T-helper 2 cell treated with Interferon-gamma antibody and Interleukin-4, amounts not matched to agents 5 μg/mL and 100 μg/mL, for 36 hours (primary cell): Measurements from ENCODE around the gene SRL.
"Not testable (repeated sequence)": the region's sequence is repeated elsewhere in the genome, so short reads cannot be mapped to it uniquely, and the experiment has no call there.

Experiments
- DNase-seq: peaks from one replicate; pipeline ENCODE4 v3.0.0; 2021; ENCODE audit warnings: low spot score
- H3K27ac Mint-ChIP-seq: one replicate; pipeline ENCODE4 v1.8.0; 2021; ENCODE audit warnings: mild to moderate bottlenecking, mixed read lengths
- H3K27me3 Mint-ChIP-seq: one replicate; pipeline ENCODE4 v1.8.0; 2021; ENCODE audit warnings: low read depth, mixed read lengths
- H3K36me3 Mint-ChIP-seq: one replicate; pipeline ENCODE4 v1.8.0; 2021; ENCODE audit warnings: low read depth, mixed read lengths
- H3K4me1 Mint-ChIP-seq: one replicate; pipeline ENCODE4 v1.8.0; 2021; ENCODE audit warnings: low read depth, mixed read lengths
- H3K4me3 Mint-ChIP-seq: one replicate; pipeline ENCODE4 v1.8.0; 2022; ENCODE audit warnings: mild to moderate bottlenecking, moderate library complexity, mixed read lengths
- H3K9me3 Mint-ChIP-seq: one replicate; pipeline ENCODE4 v1.8.0; 2021; ENCODE audit warnings: mixed read lengths

SRL gene

DNA sequence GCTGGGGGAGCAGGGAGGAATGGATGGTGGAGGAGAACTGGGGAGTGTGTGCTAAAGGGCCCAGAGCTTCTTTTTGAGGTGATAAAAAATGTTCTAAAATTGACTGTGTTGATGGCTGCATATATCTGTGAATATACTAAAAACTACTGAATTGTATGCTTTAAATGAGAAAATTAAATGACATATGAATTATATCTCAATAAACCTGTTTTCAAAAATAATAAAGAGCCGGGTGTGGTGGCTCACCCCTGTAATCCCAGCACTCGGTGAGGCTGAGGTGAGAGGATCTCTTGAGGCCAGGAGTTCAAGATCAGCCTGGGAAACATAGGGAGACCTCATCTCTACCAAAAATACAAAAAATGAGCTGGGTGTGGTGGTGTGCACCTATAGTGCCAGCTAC is 16.8 kb downstream of the SRL start:
- Mint-ChIP-seq H3K4me1 (no peaks in the 10 kb centered on the region), H3K36me3 (no peaks in the 10 kb centered on the region), H3K4me3 (no peak overlapping the region), H3K27ac (no peak overlapping the region), H3K9me3 (no peaks in the 10 kb centered on the region), H3K27me3 (peaks cover 3% of the 10 kb centered on the region)
- DNase-seq = no peak

DNA sequence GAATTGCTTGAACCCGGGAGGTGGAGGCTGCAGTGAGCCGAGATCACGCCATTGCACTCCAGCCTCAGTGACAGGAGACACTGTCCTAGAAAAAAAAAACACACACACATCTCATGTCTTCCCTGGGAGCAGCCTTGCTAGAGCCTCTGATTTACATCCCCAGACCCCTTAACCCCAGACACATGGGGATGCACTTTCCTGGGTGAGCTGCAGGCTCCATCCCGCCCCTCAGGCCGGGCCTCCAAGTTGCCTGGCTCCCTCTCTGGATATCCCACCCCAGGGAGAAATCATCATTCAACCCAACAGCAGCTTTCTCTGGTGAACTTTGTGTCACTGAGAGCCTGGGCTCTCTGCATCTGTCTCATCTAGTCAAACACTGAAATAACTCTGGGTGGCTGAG is 21.5 kb downstream of the SRL start:
- H3K4me1 Mint-ChIP-seq = no peaks in the 10 kb centered on the region
- no peaks in the 10 kb centered on the region for H3K9me3 Mint-ChIP-seq
- H3K4me3 Mint-ChIP-seq = no peak overlapping the region
- peaks cover 3% of the 10 kb centered on the region for H3K27me3 Mint-ChIP-seq
- no peaks in the 10 kb centered on the region for H3K36me3 Mint-ChIP-seq
- no peak overlapping the region for H3K27ac Mint-ChIP-seq
- no peak for DNase-seq

DNA sequence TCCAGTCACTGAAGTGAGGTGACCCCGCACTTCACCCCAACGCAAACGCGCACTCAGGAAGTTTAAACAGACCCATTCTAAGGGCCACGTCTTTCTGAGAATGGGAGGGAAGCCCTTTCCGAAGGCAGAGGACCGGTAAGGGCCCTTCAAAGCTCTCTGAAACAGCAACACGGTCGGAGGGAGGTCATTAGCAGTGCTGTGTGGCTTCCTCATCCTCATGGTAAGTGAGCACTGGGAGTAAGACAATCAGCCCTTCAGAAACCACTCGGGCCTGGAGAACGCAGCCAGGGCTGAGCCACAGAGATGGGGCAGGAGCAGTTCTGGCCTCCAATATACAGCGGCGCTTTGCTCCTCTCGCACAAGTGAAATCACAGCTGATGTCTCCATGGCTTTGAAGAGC is 23.7 kb downstream of the SRL start:
- H3K4me1 Mint-ChIP-seq = no peaks in the 10 kb centered on the region
- no peak for DNase-seq
- no peak overlapping the region for H3K4me3 Mint-ChIP-seq
- no peaks in the 10 kb centered on the region for H3K36me3 Mint-ChIP-seq
- no peaks in the 10 kb centered on the region for H3K27me3 Mint-ChIP-seq
- no peaks in the 10 kb centered on the region for H3K9me3 Mint-ChIP-seq
- no peak overlapping the region for H3K27ac Mint-ChIP-seq

DNA sequence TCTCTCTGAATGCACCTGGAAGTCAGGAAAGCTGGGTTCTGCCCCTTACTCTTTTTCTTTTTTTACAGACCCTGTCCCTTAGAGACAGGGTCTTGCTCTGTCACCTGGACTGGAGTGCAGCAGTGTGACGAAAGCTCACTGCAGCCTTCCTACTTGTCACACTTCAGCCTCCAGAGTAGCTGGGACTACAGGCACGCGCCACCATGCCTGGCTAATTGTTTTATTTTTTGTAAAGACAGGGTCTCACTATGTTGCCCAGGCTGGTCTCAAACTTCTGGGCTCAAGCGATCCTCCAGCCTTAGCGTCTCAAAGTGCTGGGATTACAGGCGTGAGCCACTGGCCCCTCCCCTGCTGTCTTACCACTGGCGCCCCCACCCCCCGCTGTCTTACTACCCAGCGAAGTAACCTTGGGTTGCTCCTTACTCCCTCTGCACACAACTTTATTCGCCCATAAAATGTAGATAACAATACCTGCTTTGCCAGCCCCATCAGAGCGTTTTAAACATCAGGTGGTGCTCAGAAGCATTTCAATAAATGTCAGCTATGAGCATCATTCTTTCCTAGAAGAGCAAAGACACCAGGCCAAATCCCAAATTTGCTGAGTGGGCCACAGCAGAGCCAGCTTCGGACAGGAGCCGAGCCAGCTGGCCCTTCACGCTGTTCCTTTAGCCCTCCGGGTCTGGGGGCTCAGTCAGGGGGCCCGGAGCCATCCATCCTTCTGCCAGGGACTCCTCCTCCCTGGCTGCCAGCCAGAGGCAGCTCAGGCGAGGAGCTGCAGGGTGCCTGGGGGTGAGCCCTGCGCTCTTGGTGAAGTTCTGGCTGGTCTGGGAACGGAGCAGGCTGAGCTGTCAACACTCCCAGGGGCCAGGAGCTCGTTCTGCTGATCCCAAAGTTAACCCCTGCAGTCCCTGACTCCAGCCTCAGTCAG is 24.4 kb downstream of the SRL start:
- H3K9me3 Mint-ChIP-seq = no peaks in the 10 kb centered on the region
- no peak overlapping the region for H3K27ac Mint-ChIP-seq
- no peaks in the 10 kb centered on the region for H3K36me3 Mint-ChIP-seq
- H3K4me1 Mint-ChIP-seq = no peaks in the 10 kb centered on the region
- H3K4me3 Mint-ChIP-seq = no peak overlapping the region
- DNase-seq = no peak
- H3K27me3 Mint-ChIP-seq = no peaks in the 10 kb centered on the region

DNA sequence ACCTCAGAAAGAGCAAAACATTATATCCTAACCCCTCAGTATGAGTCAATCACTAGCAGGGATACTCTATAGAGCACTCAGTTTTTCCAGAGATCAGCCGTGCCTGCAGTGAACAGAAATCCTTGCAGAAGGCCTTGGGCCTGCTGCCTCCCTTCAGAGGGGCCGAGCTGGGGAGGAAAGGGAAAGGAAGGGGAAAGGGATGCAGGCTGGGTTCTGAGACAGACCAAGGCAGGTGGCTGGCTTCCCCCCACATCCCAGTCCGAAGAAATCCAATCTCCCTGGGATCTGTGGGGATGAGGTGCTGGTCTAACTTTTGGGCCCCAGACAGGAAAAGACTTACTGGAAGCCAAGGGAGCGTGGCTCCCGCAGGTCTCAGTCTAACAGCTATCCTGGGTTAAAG is 25.3 kb downstream of the SRL start:
- Mint-ChIP-seq H3K36me3 (no peaks in the 10 kb centered on the region), H3K4me1 (no peaks in the 10 kb centered on the region), H3K9me3 (no peaks in the 10 kb centered on the region), H3K27me3 (no peaks in the 10 kb centered on the region), H3K4me3 (no peak overlapping the region), H3K27ac (no peak overlapping the region)
- DNase-seq = no peak

DNA sequence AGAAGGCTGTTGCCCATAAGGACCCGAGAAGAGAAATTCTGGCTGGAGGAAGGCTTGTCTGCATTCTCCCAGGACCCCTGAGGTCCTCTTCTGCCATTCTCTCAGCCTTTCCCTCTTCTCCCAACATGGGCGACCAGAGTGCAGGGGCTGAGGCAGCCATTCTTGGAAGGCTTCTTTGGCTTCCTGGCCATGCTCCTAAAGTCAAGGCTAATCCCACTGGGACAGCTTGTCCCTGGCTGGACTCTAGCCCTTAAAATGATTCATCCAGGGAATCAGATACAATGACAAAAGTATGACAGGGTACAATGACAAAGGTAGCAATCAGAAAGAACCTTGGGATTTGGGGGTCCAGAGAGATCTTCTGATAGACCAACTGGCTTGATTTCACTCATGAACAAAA is 26.8 kb downstream of the SRL start:
- Mint-ChIP-seq H3K4me1 (no peaks in the 10 kb centered on the region), H3K36me3 (no peaks in the 10 kb centered on the region), H3K27me3 (no peaks in the 10 kb centered on the region), H3K27ac (no peak overlapping the region), H3K4me3 (no peak overlapping the region), H3K9me3 (no peaks in the 10 kb centered on the region)
- DNase-seq = no peak

DNA sequence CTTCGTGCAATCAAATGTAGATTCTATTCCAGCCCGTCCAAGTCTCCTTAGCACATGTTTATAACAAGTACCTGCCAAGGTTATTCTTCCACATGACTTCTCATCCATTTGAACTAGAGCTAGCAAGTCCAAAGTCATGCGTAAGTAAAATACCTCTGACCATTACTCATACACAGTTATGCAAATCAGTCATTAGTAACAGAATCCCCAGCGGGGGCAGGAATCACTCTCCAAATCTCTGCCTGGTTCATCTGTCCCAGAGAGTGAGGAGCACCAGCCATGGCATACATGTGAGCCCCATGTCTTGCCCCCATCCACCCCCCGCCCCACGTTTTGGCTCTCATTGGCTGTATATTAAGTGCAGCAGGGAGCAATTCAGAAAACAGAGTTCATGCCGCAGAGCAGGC is 27.7 kb downstream of the SRL start:
- H3K9me3 Mint-ChIP-seq = no peaks in the 10 kb centered on the region
- no peaks in the 10 kb centered on the region for H3K4me1 Mint-ChIP-seq
- DNase-seq = no peak
- no peak overlapping the region for H3K27ac Mint-ChIP-seq
- no peaks in the 10 kb centered on the region for H3K27me3 Mint-ChIP-seq
- H3K4me3 Mint-ChIP-seq = no peak overlapping the region
- no peaks in the 10 kb centered on the region for H3K36me3 Mint-ChIP-seq

DNA sequence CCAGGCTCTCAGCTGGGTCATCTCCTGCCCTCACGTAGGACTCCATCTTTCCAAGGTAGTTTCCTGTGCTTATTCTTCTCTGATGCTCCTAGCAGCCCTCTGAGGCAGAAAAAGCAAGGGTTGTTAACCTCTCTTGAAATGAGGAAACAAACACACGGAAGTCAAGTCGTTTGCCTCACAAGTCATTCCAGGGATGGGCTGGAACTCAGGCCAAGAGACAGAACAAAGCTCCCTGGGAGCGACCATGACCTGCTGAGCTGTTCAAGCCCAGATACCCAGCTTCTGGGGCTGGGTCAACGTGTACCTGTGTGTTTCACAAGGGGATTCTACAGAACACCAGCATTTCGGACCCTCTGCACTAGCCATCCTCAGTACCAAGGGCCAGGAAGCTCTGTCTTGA is 28.1 kb downstream of the SRL start:
- no peak overlapping the region for H3K27ac Mint-ChIP-seq
- no peak overlapping the region for H3K4me3 Mint-ChIP-seq
- no peaks in the 10 kb centered on the region for H3K9me3 Mint-ChIP-seq
- no peaks in the 10 kb centered on the region for H3K36me3 Mint-ChIP-seq
- H3K27me3 Mint-ChIP-seq = no peaks in the 10 kb centered on the region
- DNase-seq = no peak
- H3K4me1 Mint-ChIP-seq = no peaks in the 10 kb centered on the region

DNA sequence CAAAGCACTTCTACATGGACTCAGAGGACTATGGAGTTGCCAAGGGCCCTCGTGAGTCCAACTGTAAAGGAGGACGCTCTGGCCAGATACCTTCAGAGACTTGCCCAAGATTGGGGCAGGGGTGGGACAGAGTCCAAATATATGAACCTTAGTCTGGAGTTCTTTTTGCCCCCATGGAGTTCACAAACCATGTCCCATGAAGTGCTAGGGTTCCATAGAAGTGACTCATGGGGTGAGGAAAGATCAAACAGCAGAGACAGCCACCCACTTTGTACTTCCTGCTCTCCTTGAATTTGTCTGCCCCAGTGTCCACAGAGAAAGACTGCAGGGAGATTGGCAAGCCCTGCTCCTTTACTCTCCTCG is 29.0 kb downstream of the SRL start:
- Mint-ChIP-seq H3K9me3 (no peaks in the 10 kb centered on the region), H3K4me3 (no peak overlapping the region), H3K4me1 (no peaks in the 10 kb centered on the region), H3K36me3 (no peaks in the 10 kb centered on the region), H3K27me3 (no peaks in the 10 kb centered on the region), H3K27ac (no peak overlapping the region)
- DNase-seq = no peak

DNA sequence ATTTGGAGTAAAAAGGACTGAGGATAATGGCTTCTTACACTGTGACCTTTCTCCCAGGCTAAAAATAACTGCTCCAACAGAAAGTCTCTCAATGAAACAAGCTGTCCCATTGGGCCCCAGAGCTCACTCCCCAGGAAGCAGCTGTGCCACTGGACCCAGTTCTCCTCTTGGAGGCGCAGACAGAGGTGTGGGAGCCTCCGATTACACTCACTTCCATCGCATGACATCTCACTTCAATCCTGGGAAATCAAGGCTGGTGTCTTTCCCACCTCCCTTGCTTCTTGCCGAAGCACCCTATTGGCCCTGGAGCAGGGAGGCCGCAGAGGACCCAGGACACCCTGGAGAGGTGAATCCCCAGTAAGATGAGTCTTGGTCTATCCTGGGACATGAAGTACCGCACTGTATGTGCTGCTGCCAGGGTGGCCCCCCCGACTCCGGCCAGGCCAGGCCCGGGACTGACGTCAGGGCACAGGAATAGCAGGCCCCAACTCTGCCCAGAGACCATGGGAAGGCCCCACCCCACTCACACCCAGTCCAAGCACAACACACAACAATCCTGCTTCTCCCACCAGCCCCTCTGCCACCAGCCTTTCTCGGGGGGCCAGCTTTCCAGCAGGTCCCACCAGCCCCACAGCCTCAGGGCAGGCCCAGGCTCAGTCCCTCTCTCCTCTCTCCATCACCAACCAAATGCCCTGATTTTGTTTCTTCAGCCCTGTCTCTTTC is 29.5 kb downstream of the SRL start:
- Mint-ChIP-seq H3K27me3 (no peaks in the 10 kb centered on the region), H3K36me3 (no peaks in the 10 kb centered on the region), H3K4me1 (no peaks in the 10 kb centered on the region), H3K9me3 (no peaks in the 10 kb centered on the region), H3K4me3 (no peak overlapping the region), H3K27ac (no peak overlapping the region)
- DNase-seq = no peak

DNA sequence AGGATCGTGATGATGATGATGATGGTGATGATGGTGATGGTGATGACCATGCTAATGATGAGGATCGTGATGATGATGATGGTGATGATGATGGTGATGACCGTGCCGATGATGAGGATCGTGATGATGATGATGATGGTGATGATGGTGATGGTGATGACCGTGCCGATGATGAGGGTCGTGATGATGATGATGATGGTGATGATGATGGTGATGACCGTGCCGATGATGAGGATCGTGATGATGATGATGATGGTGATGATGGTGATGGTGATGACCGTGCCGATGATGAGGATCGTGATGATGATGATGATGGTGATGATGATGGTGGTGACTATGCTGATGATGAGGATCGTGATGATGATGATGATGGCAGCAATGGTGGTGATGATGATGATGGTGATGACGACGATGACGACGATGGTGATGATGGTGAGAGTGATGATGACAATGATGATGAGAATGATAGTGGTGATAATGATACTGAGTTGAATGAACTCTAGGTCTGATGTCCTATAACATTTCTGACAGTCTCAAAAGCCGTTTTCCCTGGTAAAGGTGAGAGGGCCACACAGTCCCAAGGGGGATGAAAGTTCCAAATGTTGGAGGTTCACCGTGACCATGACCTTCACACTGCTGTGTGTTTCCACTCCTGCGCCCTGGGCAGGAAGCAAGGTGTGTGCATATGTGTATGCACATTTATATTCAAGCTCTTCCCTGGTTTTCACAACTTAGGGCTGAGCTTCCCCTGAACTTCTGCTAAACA is 30.3 kb downstream of the SRL start:
- not testable (repeated sequence) for H3K4me3 Mint-ChIP-seq, H3K9me3 Mint-ChIP-seq, H3K4me1 Mint-ChIP-seq, H3K27me3 Mint-ChIP-seq, DNase-seq, H3K27ac Mint-ChIP-seq, H3K36me3 Mint-ChIP-seq

DNA sequence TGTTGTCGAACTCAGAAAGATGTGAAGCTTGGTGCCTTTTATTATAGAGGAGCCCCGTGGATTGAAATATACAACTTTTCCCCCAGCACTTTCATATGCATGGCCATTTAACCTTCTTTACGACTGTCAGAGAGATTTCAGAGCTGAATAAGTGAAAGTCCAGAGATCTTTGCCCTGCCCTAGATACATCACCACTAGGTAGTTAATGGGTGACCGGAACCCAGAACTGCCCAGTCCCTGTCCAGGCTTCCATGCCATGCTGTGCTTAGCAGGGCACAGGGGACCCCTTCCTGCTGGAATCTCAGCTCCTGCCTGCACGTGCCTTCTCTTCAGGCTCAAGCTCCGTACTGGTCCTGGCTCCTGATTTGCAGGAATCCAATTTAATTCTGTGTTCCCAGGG is 32.2 kb downstream of the SRL start:
- peaks cover 5% of the 10 kb centered on the region for H3K4me1 Mint-ChIP-seq
- no peak for DNase-seq
- H3K27me3 Mint-ChIP-seq = peaks cover 2% of the 10 kb centered on the region
- H3K4me3 Mint-ChIP-seq = no peak overlapping the region
- no peak overlapping the region for H3K27ac Mint-ChIP-seq
- H3K9me3 Mint-ChIP-seq = no peaks in the 10 kb centered on the region
- no peaks in the 10 kb centered on the region for H3K36me3 Mint-ChIP-seq

DNA sequence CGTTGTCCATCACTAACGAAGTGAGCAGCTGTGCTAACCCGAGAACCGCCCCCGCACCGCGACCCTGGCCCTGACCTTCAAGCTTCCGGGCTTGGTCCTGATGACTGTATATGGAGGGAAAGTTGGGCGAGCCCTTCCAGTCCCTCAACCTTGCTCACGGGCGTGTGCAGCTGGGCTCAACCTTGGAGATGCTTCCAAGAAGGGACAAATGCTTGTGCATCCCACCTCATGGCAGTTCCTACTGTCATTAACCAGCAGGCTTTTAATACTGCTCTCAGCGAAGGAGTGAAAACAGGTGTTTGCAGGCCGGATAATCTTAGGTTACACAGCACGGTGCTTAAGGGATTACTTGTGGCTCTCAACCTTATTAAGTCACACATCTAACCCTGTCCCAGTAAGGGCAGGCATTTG is 33.5 kb downstream of the SRL start:
- peaks cover 5% of the 10 kb centered on the region for H3K4me1 Mint-ChIP-seq
- no peaks in the 10 kb centered on the region for H3K9me3 Mint-ChIP-seq
- no peaks in the 10 kb centered on the region for H3K36me3 Mint-ChIP-seq
- H3K4me3 Mint-ChIP-seq = no peak overlapping the region
- no peak for DNase-seq
- no peak overlapping the region for H3K27ac Mint-ChIP-seq
- H3K27me3 Mint-ChIP-seq = peaks cover 2% of the 10 kb centered on the region

DNA sequence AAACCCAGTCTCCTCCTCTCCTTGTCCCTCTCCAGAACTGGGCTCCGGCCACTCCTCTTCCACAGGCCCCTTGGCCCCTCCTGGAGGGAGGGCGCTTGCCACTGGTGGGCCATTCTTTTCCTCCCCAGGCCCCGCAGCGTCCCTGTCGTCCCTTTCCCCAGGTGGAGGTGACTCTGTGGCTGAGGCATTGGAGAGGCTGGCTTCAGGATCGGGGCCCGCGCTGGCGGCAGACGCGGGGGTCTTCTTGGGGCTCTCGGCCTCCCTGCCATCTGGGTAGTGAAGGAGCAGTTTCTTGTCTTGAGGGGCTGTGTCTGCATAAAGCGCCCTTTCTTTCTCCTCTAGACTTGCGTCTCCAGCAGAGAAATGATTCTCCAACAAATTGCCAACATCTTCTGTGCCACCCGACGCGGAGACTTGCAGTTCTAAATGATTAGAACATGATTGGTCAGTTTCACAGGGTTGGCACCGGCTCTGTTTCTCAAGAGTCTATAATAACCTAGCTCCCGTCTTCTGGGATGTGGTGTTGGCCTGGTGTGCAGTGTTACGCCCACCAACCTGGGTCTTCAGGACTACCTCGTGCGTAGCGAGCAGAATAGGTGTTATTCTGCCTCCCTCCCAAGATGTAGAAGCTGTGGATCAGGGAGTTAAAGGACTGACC is 34.1 kb downstream of the SRL start:
- Mint-ChIP-seq H3K27ac (no peak overlapping the region), H3K36me3 (no peaks in the 10 kb centered on the region), H3K4me3 (no peak overlapping the region), H3K4me1 (peaks cover 5% of the 10 kb centered on the region), H3K9me3 (no peaks in the 10 kb centered on the region), H3K27me3 (peaks cover 2% of the 10 kb centered on the region)
- no peak for DNase-seq
